GM18526 (cell line): ENCODE measurements around the gene MRPS15.

Experiments
- POLR2A ChIP-seq: IDR thresholded peaks from 3 replicates; pipeline ENCODE4 v1.6.1; 2011; ENCODE audit not compliant: insufficient read length; ENCODE audit errors: extremely low read depth

The MRPS15 gene

DNA sequence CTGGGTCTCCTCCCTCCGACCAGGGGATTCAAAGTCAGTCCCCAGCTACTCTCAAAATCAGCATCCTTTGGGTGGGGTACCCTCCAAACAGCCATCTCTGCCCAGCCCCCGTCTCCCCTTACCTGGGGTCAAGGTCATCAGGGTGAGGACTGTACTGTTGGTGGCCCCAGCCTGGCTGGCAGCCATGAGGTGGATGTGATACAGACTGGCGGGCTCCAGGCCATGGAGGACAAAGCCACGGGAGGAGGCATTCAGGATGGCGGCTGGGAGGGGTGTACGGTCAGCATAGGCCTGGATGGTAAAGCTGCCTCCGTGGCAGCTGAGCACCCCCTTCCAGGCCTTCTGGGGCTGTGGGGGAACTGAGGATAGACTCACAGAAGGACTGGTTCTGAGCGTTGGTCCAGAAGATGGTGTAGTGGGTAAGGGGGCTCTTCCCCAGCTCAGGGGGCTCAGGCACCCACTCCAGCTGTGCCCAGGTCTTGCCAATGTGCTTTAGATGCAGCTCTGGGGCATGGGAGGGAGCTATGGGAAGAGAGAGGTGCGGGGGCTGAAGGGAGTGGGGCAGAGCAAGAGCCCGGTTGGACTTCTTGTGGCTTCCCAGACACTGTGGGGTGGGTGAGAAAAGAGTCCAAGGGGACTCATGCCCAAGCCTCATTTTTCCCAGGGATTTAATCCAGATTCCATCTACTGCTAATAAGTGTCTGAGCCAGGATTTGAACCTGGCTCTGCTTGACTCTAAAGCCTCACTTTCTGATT, 3.7 kb upstream of the MRPS15 start:
- TF ChIP-seq POLR2A, result no peak

DNA sequence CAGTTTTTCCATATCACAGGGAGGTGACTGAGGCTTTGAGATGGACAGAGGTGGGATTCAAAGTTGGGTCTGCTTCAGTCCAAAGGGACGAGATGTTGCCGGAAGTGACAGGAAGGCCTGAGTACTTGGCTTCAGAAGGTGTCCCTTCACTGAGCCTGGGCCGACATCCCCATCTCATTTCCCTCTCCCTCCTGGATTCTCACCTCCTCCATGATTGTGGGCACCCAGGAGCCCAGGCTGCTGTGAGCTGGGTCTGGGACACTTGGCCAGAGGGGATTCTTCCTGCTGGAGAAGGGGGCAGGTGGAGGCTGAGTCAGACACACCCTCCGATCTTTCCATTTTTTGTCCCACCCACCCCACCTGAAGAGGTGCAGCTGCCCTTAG, 2.8 kb upstream of the MRPS15 start:
- no peak for TF ChIP-seq POLR2A

DNA sequence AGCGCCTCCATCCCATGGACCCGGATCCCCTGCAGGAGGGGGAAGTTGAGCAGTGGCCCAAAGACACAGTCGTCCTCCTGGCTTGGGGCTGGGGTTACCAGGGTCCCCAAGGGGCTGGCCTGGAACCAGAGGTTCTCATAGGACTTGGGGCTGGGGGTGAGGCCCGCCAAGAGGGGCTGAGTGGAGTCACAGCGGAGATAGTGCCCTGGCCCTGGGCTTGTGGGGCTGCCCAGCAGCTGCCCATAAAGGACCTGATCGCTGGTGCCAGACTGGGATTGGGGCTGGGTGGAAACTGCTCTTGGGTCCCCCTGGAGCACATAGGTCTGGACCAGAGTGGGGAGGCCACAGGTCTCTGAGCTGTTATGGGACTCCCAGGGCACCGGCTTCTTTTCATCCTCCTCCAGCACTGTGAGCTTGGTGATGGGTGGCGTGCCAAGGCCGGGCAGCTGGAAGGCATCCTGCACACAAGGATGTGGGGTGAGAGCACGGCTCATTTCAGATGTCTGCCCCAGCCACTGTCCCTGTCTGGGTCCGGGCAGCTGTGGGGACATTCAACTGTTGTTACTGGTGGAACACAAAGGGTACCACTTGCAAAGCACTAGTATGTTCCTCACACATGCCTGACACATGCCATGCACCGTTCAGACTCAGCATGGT, 2.3 kb upstream of the MRPS15 start:
- no peak for TF ChIP-seq POLR2A

DNA sequence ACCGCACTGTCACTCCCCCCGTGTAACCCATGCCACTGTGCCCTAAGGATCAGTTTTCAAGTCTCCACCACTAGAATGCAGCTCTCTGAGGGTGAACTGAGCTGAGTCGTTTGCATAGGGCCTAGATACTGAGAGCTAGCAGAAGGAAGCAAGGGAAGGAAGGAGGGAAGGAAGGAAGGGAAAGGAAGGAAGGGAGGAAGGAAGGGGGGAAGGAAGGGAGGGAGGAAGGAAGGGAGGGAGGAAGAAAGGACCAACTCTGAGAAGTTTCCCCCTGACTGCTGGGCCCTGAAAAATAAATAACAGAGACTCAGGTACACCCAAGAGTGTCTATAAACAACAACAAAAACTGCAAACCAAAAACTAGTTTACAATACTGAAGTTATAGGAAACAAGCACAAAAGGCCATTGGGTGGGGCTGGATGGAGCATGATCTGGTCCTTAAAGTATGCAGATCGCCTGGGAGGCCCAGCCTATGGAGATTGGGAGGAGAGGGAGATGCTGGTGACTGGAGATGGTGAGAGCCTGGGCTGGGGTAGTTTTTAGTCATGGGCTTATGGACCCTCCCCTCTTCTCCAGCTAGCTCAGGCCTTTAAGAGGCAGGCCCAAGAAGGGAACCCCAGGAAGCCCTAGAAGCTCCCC, 1.7 kb upstream of the MRPS15 start:
- no peak for TF ChIP-seq POLR2A

DNA sequence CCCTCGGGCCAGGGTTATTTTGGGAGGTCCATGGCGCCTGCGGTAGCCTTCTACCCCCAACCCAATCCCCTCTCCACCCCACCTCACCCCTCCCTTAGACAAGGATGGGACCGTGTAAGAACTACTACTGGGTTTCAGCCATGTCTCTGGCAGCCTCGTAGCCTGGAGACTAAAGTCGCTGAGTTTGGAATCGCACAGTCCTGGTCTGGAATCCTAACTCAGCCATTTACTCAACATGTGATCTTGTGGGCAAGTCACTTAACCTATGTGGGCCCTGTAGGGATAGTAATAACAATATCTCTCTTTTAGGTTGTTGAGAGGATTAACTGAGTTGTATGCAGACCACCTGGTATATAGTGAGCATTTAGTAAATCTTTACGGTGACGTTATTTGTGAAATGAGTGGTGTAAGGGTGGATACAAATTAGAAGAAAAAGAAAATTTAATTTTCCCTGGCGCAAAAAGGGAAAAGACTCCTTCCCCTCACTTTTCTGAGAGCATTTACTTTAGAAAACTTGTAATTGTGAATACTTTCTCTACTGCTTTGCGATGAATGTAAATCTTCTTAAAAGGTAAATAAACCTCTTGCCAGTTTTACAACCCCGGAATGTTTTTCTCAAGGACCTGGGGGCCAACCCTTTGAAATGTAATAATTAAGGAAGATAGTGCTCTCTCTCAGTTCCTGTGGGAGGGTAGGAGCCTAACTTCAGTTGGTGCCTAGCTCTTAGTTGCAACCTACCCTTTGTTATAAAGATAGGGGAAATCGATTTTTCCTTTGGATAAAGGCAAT, 615 bp upstream of the MRPS15 start:
- TF ChIP-seq POLR2A, result no peak

DNA sequence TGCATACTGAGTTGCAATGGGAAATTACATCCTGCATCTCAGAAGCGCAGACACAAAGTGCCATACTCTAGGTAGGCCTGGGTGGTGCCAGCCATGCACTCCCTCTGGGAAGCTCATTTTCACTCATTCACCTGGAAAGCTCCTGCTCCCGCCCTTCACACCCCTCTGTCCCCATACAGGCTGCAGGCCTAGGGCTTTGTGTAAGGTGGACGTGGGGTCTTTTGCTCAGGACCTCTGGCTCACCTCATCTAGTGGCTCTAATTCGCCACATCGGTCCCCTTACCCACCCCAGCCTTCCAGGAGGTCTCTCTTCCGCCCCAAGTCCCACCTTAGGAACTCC, 751 bp downstream of the MRPS15 start:
- no peak for TF ChIP-seq POLR2A

DNA sequence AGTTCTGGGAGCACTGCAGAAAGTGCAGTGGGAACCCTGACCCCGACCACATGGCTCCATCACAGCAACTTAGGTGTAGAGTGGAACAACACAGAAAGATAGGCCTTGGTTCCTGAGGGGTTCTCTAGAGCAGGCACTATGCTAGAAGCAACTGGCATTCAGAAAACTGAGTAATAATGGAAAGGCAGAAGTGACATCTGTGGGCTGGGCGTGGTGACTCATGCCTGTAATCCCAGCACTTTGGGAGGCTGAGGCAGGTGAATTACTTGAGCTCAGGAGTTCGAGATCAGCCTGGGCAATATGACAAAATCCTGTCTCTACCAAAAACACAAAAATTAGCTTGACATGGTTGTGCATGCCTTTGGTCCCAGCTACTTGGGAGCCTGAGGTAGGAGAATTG, 5.3 kb downstream of the MRPS15 start:
- TF ChIP-seq POLR2A, result no peak

DNA sequence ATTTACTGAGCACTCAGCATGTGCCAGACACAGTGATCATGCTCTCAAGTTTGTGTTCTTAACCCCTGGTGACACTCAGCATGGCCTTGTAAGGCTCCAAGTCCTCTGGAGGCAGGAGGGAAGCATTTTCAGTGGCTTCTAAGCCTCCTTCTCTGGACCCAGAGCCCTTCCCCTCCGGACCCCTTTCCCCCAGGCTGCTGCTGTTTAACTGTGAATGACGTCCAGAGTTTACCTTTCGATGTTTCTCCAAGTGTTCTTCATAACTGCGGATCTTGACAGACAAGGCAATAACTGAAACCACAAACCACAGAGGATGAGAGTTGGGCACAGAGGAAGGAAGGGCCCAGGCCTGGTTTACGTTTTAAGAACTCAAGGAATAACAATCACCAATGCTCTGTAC, 6.5 kb downstream of the MRPS15 start:
- TF ChIP-seq POLR2A, result no peak

DNA sequence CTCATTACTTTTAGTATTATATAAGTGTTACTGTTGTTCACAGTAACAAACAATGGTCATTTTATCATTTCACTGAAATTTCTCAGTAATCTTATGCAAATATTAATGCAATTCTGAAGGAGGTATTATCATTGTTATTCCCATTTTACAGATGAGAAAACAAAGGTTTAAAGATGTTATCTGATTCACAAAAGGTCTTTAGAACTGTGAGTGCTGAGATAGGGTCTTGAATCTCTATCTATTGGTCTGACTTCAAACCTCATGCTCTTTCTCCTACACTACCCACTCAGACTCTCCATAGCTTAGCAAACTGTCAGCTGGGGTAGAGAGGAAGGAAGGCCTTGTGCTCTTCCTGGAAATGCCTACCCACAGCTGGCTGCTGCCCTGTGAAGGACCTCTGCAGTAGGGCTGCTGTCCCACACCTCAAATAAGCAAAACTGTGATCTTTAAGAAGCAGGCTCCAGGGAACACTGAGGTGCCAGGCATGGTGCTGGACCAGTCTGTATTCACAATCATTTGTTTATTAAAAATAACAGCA, 7.7 kb downstream of the MRPS15 start:
- no peak for TF ChIP-seq POLR2A

DNA sequence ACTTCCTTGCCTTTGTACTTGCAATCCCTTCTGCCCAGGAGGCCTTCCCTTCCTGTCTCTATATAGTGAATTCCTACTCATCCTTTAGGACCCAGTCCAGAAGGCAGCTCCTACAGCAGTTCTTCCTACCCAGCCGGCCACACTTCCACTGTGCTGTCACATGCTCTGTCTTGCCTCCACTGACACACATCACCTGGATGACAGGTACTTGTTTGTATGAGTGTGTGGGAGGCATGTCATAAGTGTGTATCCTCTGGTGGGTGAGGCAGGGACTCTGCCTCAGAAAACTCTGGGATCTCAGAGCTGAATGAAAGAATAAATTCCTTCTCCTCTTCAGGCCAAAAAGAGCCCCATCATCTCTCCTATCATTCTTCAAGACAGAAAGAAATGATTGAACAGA, 8.8 kb downstream of the MRPS15 start:
- TF ChIP-seq POLR2A, result no peak

DNA sequence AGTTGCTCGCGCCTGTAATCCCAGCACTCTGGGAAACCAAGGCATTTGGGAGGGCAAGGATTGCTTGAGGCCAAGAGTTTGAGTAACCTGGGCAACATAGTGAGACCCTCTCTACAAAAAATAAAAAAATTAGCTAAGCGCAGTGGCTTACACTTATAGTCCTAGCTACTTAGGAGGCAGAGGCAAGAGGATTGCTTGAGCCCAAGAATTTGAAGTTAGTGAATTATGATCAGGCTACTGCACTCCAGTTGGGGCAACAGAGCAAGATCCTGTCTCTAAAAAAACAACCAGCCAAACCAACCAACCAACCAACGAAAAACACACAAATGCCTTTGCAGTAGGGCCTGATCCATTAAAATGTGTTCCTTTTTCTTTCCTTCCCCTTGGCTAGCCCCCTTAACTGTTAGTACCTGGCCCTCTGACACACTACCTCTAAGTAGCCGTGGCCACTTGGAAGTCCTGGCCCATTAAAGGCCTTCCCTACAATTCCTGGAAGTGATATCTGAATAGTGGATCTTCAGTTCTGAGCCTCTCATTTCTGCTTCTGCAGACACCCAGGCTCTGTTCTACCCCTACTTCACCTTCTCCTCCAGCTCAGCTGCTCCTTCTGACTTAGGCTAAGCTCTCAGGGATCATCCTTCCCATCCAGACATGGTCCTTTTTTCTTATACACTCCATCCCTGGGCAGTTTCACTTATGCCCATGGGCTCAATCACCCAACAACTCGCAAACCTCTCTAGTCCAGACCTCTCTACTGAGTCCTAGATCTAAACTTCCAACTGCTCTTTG, 10.4 kb downstream of the MRPS15 start:
- TF ChIP-seq POLR2A, result no peak

DNA sequence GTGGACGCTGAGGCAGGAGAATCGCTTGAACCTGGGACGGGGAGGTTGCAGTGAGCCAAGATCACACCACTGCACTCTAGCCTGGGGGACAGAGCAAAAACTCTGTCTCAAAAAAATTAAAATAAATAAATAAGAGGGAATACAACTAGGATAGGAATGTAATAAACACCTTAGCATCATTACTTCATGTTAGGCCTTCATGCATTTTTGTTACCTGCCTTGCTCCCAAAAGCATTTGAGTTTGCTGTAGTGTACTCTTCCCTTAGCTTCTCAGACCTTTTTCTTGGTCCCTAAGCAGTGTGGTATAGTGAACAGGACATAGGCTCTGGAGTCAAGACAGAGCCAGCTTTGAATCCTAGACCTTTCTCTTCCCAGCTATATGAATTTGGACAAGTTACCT, 11.1 kb downstream of the MRPS15 start:
- TF ChIP-seq POLR2A, result no peak

DNA sequence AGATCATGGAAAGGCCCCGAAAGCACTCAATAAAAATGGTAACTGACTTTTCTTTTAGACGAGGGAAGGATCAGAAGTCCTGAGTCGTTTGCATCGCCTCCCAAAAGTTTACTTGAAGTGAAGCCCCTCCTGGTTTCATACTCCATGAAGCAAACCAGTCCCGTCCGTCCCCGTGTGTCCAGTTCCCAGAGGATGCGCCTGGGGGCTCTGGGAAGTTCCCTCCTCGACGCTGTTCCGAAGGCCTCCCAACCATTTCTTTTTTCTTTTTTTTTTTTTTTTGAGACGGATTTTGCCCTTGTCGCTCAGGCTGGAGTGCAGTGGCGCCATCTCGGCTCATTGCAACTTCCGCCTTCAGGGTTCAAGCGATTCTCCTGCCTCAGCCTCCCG, 13.3 kb downstream of the MRPS15 start:
- no peak for TF ChIP-seq POLR2A

DNA sequence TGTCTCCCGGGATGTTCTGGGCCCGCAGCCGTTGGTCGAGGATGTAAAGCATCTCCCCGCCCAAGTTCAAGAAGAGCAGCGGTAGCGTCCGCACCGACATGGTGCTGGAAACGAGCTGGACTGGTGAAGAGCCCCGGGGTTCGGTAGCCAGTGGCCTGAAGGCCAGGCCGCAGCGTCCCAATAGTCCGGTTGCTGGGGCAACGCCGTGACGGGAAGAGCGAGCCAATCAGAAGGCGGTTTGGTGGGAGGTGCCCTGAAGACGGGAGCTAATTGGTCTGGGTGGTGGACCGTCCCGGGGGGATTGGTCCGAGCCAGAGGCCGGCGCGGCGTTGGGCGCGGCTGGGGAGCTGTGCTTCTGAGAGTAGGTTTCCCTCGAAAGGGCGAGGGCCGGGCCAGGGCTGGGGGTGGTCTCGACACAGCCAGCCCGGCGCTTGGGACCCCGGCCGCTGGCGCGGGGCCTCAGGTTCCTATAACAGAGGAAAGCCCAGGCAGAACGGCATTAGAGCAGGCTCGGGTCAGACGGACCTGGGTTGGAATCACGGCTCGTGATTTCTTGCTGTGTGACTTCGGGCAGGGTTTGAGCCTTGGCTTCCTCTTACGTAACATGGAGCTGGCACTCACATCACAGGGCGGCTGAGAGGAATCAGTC, 13.8 kb downstream of the MRPS15 start, which contains the start of gene OSCP1:
OSCP1 (minus strand) TSS at position 182 of the 649 bp plus-strand sequence; CDS start at position 100, 82 bp downstream.
- TF ChIP-seq POLR2A, result peak; percentile 76
